ENCODE data around the gene PNPLA5. TPM values are rescaled to one million over a fixed set of nuclear protein-coding genes. Genes with fewer than 3 reads are reported as not detected.

PNPLA5 gene
- total and polyA plus RNA-seq, 9 of the 15 experiments (the other 6 are each of a cell fraction or from before 2014, with no cell fraction given): not detected

- peaks cover 3 to 36% of the 10 kb centered on the region in 2 experiments; a peak in 3 of 5 replicates for H3K27me3 ChIP-seq (ENCODE audit: control insufficient read depth in 2 of 2, insufficient read depth in 2 of 2, low read length in 2 of 2)
- whole genome bisulfite sequencing (ENCODE audit: insufficient coverage, low coverage, missing lambda C conversion rate): 1% methylated on average over 9 of the region's 12 CpGs
- BruUV-seq (replicated peaks): no TSS peak
- no peaks in the 10 kb centered on the region; a peak in 1 of 5 replicates for H3K4me1 ChIP-seq (replicated peaks in 1 of 2; ENCODE audit: control insufficient read depth in 2 of 2, insufficient read depth in 2 of 2, low read length in 2 of 2)
- intact Hi-C loops (cut with micrococcal nuclease): no loop called here
- no peak overlapping the region for H2AFZ ChIP-seq (ENCODE audit: low read depth, low read length)
- H3K4me3 ChIP-seq: no peak overlapping the region
- H3K4me2 ChIP-seq (ENCODE audit: insufficient read depth, low read length): no peak overlapping the region
- H3K9me1 ChIP-seq (ENCODE audit: control insufficient read depth, insufficient read depth, low read length): no peaks in the 10 kb centered on the region
- in situ Hi-C loops (cut with MboI): no loop called here
- no peaks in the 10 kb centered on the region for H3K36me3 ChIP-seq (ENCODE audit: control insufficient read depth, insufficient read depth, low read length)
- H4K20me1 ChIP-seq (replicated peaks; ENCODE audit: control insufficient read depth, insufficient read depth, low read length): no peaks in the 10 kb centered on the region; the same call in 1 of the 2 replicates
- no peak overlapping the region for H3K9ac ChIP-seq (ENCODE audit: insufficient read depth in 1 of 2, low read depth in 2 of 2, low read length in 2 of 2)
- CTCF ChIA-PET (ENCODE audit: low intra/inter-chr PET ratio): no interaction called here
- H3K79me2 ChIP-seq (ENCODE audit: control insufficient read depth, insufficient read depth, low read length): no peaks in the 10 kb centered on the region
- POLR2A ChIA-PET: no interaction called here
- DNase-seq (ENCODE audit: extremely low read depth in 1 of 4, low spot score in 3 of 4) (no peak), FAIRE-seq (no peak), ATAC-seq (no peak)
- no peaks in the 10 kb centered on the region for H3K9me3 ChIP-seq (replicated peaks; ENCODE audit: control insufficient read depth, insufficient read depth, low read depth, low read length)
- H3K27ac ChIP-seq (ENCODE audit: extremely low read depth, low read depth, low read length): no peak overlapping the region
- TF ChIP-seq RNF2 (IDR thresholded peaks at IDR 0.05) (no peak), RB1 (IDR thresholded peaks at IDR 0.05; ENCODE audit: low read depth) (no peak), BCLAF1 (IDR thresholded peaks at IDR 0.05; ENCODE audit: borderline replicate concordance in 1 of 2, control insufficient read depth in 1 of 2, low read depth in 2 of 2, low read length in 1 of 2) (no peak), DDX20 (tag; IDR thresholded peaks at IDR 0.05; ENCODE audit: low read depth) (no peak), HIVEP1 (CRISPR knock-in tag; IDR thresholded peaks at IDR 0.05) (no peak), SLC30A9 (CRISPR knock-in tag; IDR thresholded peaks at IDR 0.05) (no peak), HMGN3 (IDR thresholded peaks at IDR 0.05; ENCODE audit: borderline replicate concordance, extremely low read depth, insufficient read length, low read depth, low read length) (no peak), TRIM24 (IDR thresholded peaks at IDR 0.05) (no peak), SIX5 (IDR thresholded peaks at IDR 0.05; ENCODE audit: borderline replicate concordance in 1 of 2, insufficient read depth in 1 of 2, low read depth in 1 of 2, low read length in 2 of 2) (no peak), NR2C2 (CRISPR knock-in tag; IDR thresholded peaks at IDR 0.05) (no peak), NR2C2 (tag; IDR thresholded peaks at IDR 0.05) (no peak), MCM7 (IDR thresholded peaks at IDR 0.05) (no peak), E2F8 (IDR thresholded peaks at IDR 0.05; ENCODE audit: low read depth, partially characterized antibody) (no peak), GTF2F1 (IDR thresholded peaks at IDR 0.05; ENCODE audit: low read depth, low read length) (no peak)
Observed at GRCh38 chr22:43850529-43850928, 41.3 kb downstream of the PNPLA5 start.
